GM21515 (cell line): ENCODE measurements around the gene PLXDC2.

Source experiments
- ATAC-seq: cut with Tn5 transposase; IDR thresholded peaks from one replicate; pipeline ENCODE4 v1.9.1; 2021; ENCODE audit not compliant: unreplicated experiment

Gene PLXDC2

GRCh38 chr10:19815036-19815730, 1.0 kb upstream of the PLXDC2 start:
- no peak for ATAC-seq

- no peak for ATAC-seq
Measured at GRCh38 chr10:19815731-19816410, 361 bp upstream of the PLXDC2 start.

- ATAC-seq: no peak
Measured at GRCh38 chr10:19817231-19817933, 1.1 kb downstream of the PLXDC2 start.

- no peak for ATAC-seq
Measured at GRCh38 chr10:19818876-19819275, 2.6 kb downstream of the PLXDC2 start.

GRCh38 chr10:19819419-19820033, 3.3 kb downstream of the PLXDC2 start:
- no peak for ATAC-seq

GRCh38 chr10:19824381-19825342, 8.4 kb downstream of the PLXDC2 start:
- no peak for ATAC-seq

GRCh38 chr10:19825700-19826099, 9.5 kb downstream of the PLXDC2 start:
- no peak for ATAC-seq

- no peak for ATAC-seq
Measured at GRCh38 chr10:19826712-19827111, 10.5 kb downstream of the PLXDC2 start.

GRCh38 chr10:19828278-19829049, 12.2 kb downstream of the PLXDC2 start:
- ATAC-seq: no peak

- ATAC-seq: no peak
Measured at GRCh38 chr10:19832699-19833098, 16.5 kb downstream of the PLXDC2 start.

GRCh38 chr10:19833170-19833824, 17.1 kb downstream of the PLXDC2 start:
- ATAC-seq: no peak

GRCh38 chr10:19835952-19836351, 19.7 kb downstream of the PLXDC2 start:
- ATAC-seq: no peak

GRCh38 chr10:19839090-19839489, 22.9 kb downstream of the PLXDC2 start:
- no peak for ATAC-seq

GRCh38 chr10:19839552-19839951, 23.3 kb downstream of the PLXDC2 start:
- no peak for ATAC-seq

- no peak for ATAC-seq
Measured at GRCh38 chr10:19840776-19841175, 24.5 kb downstream of the PLXDC2 start.

GRCh38 chr10:19843487-19843886, 27.3 kb downstream of the PLXDC2 start:
- no peak for ATAC-seq

GRCh38 chr10:19845503-19846368, 29.5 kb downstream of the PLXDC2 start:
- no peak for ATAC-seq

- ATAC-seq: no peak
Measured at GRCh38 chr10:19847321-19847720, 31.1 kb downstream of the PLXDC2 start.
